ENCODE data around the gene NEK7. TPM values are rescaled to one million over a fixed set of nuclear protein-coding genes. Genes with fewer than 3 reads are reported as not detected.
A peak's percentile ranks its signal among the peaks of the same experiment; 100 is the strongest.

The NEK7 gene
- total and polyA plus RNA-seq, 2 of the 8 experiments (the other 6 are each of a cell fraction or from before 2014, with no cell fraction given) = 5.1 to 10.0 TPM

- Histone ChIP-seq H3K79me2 (ENCODE audit: control insufficient read depth in 1 of 2, insufficient read depth in 2 of 2, low read length in 2 of 2) (peaks cover 0 to 28% of the 10 kb centered on the region in 2 experiments; a peak in 2 of 4 replicates), H3K4me2 (ENCODE audit: insufficient read depth in 1 of 2, low read depth in 2 of 2, low read length in 2 of 2) (peak overlapping the region; percentile 46 to 85), H3K23me2 (ENCODE audit: low read depth, low read length) (peaks cover 8% of the 10 kb centered on the region; the same call in 1 of the 2 replicates), H3K14ac (ENCODE audit: insufficient read length) (no peak overlapping the region), H4K8ac (ENCODE audit: extremely low read depth, insufficient read depth, low read length) (no peak overlapping the region), H3K4me3 (ENCODE audit: extremely low read depth in 1 of 4, insufficient read depth in 2 of 4, low read depth in 3 of 4, low read length in 4 of 4) (peak overlapping the region; percentile 58 to 92 (median 75)), H2AFZ (ENCODE audit: low read length) (peak overlapping the region; percentile 81), H3K56ac (replicated peaks; ENCODE audit: insufficient read length, low read depth, low read length) (no peak overlapping the region), H4K5ac (ENCODE audit: insufficient read length, low read depth, low read length) (peak overlapping the region; percentile 47), H3K18ac (ENCODE audit: extremely low read depth, low read length) (no peak overlapping the region), H2BK12ac (ENCODE audit: low read depth, low read length) (no peak overlapping the region; the same call in 1 of the 2 replicates), H3K4me1 (replicated peaks in 1 of 4; ENCODE audit: control insufficient read depth in 3 of 4, insufficient read depth in 4 of 4, low read length in 3 of 4) (peaks cover 0 to 16% (median 6%) of the 10 kb centered on the region in 4 experiments; a peak in 6 of 7 replicates), H2AK5ac (ENCODE audit: low read depth, low read length) (no peak overlapping the region), H2BK15ac (ENCODE audit: low read length) (no peak overlapping the region), H2BK5ac (ENCODE audit: low read depth, low read length) (no peak overlapping the region), H4K91ac (replicated peaks; ENCODE audit: insufficient read length, low read length) (no peak overlapping the region), H2BK20ac (ENCODE audit: low read length) (no peak overlapping the region), H3K23ac (ENCODE audit: insufficient read length) (no peak overlapping the region), H3K27ac (ENCODE audit: low read depth, low read length) (0 out of 2 replicates have a peak overlapping the region, but pooled peaks have one; percentile 11), H3K27me3 (replicated peaks in 1 of 4; ENCODE audit: control insufficient read depth in 3 of 4, extremely low read depth in 1 of 4, insufficient read depth in 3 of 4, low read length in 3 of 4) (no peaks in the 10 kb centered on the region), H3K9me3 (ENCODE audit: insufficient read depth in 2 of 2, low read depth in 1 of 2, low read length in 1 of 2) (no peaks in the 10 kb centered on the region), H4K20me1 (replicated peaks in 1 of 2; ENCODE audit: control insufficient read depth in 1 of 2, insufficient read depth in 2 of 2, low read length in 2 of 2) (no peaks in the 10 kb centered on the region), H2BK120ac (replicated peaks; ENCODE audit: low read depth, low read length) (no peak overlapping the region), H3K9ac (replicated peaks in 1 of 4; ENCODE audit: extremely low read depth in 1 of 4, low read depth in 3 of 4, low read length in 3 of 4) (peak overlapping the region; percentile 26 to 88 (median 56); a peak in 4 of 7 replicates), H3K36me3 (ENCODE audit: control insufficient read depth in 2 of 4, insufficient read depth in 4 of 4, low read length in 3 of 4) (no peaks in the 10 kb centered on the region), H3K4ac (replicated peaks; ENCODE audit: insufficient read length, low read depth, low read length) (no peak overlapping the region), H3K79me1 (ENCODE audit: low read depth, low read length) (no peaks in the 10 kb centered on the region)
- ChIA-PET POLR2A (ENCODE audit: partially characterized antibody) (interaction anchor here (0.8 to 1.1 kb wide), 3 partner anchors 9 to 1547 kb away, joined by 3 read pairs; no protein-coding TSS in a partner anchor), CTCF (ENCODE audit: partially characterized antibody) (interaction anchor here (0.6 to 2.7 kb wide), 24 partner anchors 9 to 1024 kb away, joined by 3 to 18 read pairs (median 3); no protein-coding TSS in a partner anchor)
- WGBS, 2 experiments (ENCODE audit: extremely low coverage in 1 of 2, insufficient coverage in 1 of 2, insufficient read length in 1 of 2, insufficient replicate concordance in 2 of 2, low coverage in 1 of 2, low lambda C conversion rate in 2 of 2, missing lambda C conversion rate in 1 of 2) = 2% methylated on average over 12 of the region's 13 CpGs; no CpG with 5 or more reads in 1 of the 2 experiments
- DNase-seq (ENCODE audit: low read depth in 1 of 2, low spot score in 2 of 2) = peak; percentile 33 to 74
- FAIRE-seq = peak; percentile 13
- no peak for TF ChIP-seq SAP30 (IDR thresholded peaks at IDR 0.05; ENCODE audit: insufficient read depth, insufficient replicate concordance, low read length)
- TF ChIP-seq RXRA (IDR thresholded peaks at IDR 0.05; ENCODE audit: insufficient read depth, low read depth, low read length) = no peak
- no peak for TF ChIP-seq RNF2 (IDR thresholded peaks at IDR 0.05; ENCODE audit: borderline replicate concordance, low read depth, low read length, missing control alignments, poor library complexity, severe bottlenecking)
- TF ChIP-seq CTCF (IDR thresholded peaks at IDR 0.05; ENCODE audit: control extremely low read depth in 1 of 3, insufficient read depth in 1 of 3, low read depth in 1 of 3, low read length in 3 of 3) = peak; percentile 53 to 91 (median 63)
- TF ChIP-seq ZNF274 (IDR thresholded peaks at IDR 0.05; ENCODE audit: borderline replicate concordance, extremely low read depth, low read length) = no peak
- no peak for TF ChIP-seq TBP (IDR thresholded peaks at IDR 0.05; ENCODE audit: low read depth, low read length)
These were observed 570 bp upstream of the NEK7 start for GRCh38 chr1:198156111-198156744.

All from H1 (cell line).